ENCODE data around the gene FBXL17.

Gene FBXL17

GRCh38 chr5:108149369-108149768 lies 232.5 kb downstream of the FBXL17 start:
- DNase-seq (ENCODE audit: low read depth in 2 of 2) = no peak

GRCh38 chr5:108148715-108149139 lies 233.2 kb downstream of the FBXL17 start:
- DNase-seq (ENCODE audit: low read depth in 2 of 2) = no peak

GRCh38 chr5:108146222-108146621 lies 235.7 kb downstream of the FBXL17 start:
- DNase-seq (ENCODE audit: low read depth in 2 of 2) = no peak

- no peak for DNase-seq (ENCODE audit: low read depth in 2 of 2)
Measured at GRCh38 chr5:108145351-108145750, 236.5 kb downstream of the FBXL17 start.

GRCh38 chr5:108144332-108144731 lies 237.6 kb downstream of the FBXL17 start:
- DNase-seq (ENCODE audit: low read depth in 2 of 2) = no peak

- no peak for DNase-seq (ENCODE audit: low read depth in 2 of 2)
Measured at GRCh38 chr5:108143581-108143980, 238.3 kb downstream of the FBXL17 start.

- no peak for DNase-seq (ENCODE audit: low read depth in 2 of 2)
Measured at GRCh38 chr5:108141676-108142075, 240.2 kb downstream of the FBXL17 start.

- DNase-seq (ENCODE audit: low read depth in 2 of 2) = no peak
Measured at GRCh38 chr5:108136493-108136892, 245.4 kb downstream of the FBXL17 start.

GRCh38 chr5:108129129-108129528 lies 252.8 kb downstream of the FBXL17 start:
- DNase-seq (ENCODE audit: low read depth in 2 of 2) = no peak

GRCh38 chr5:108125771-108126511 lies 256.0 kb downstream of the FBXL17 start:
- no peak for DNase-seq (ENCODE audit: low read depth in 2 of 2)

- no peak for DNase-seq (ENCODE audit: low read depth in 2 of 2)
Measured at GRCh38 chr5:108124596-108124995, 257.3 kb downstream of the FBXL17 start.

GRCh38 chr5:108122702-108123101 lies 259.2 kb downstream of the FBXL17 start:
- DNase-seq (ENCODE audit: low read depth in 2 of 2) = no peak

GRCh38 chr5:108118813-108119514 lies 262.9 kb downstream of the FBXL17 start:
- DNase-seq (ENCODE audit: low read depth in 2 of 2) = no peak

- DNase-seq (ENCODE audit: low read depth in 2 of 2) = no peak
Measured at GRCh38 chr5:108115673-108116072, 266.2 kb downstream of the FBXL17 start.

GRCh38 chr5:108113950-108114349 lies 267.9 kb downstream of the FBXL17 start:
- no peak for DNase-seq (ENCODE audit: low read depth in 2 of 2)

- no peak for DNase-seq (ENCODE audit: low read depth in 2 of 2)
Measured at GRCh38 chr5:108111736-108112135, 270.2 kb downstream of the FBXL17 start.

GRCh38 chr5:108109059-108109458 lies 272.8 kb downstream of the FBXL17 start:
- no peak for DNase-seq (ENCODE audit: low read depth in 2 of 2)

- DNase-seq (ENCODE audit: low read depth in 2 of 2) = no peak
Measured at GRCh38 chr5:108104448-108104847, 277.4 kb downstream of the FBXL17 start.

- no peak for DNase-seq (ENCODE audit: low read depth in 2 of 2)
Measured at GRCh38 chr5:108102463-108102862, 279.4 kb downstream of the FBXL17 start.

- DNase-seq (ENCODE audit: low read depth in 2 of 2) = no peak
Measured at GRCh38 chr5:108101821-108102220, 280.1 kb downstream of the FBXL17 start.

- no peak for DNase-seq (ENCODE audit: low read depth in 2 of 2)
Measured at GRCh38 chr5:108101130-108101529, 280.8 kb downstream of the FBXL17 start.

GRCh38 chr5:108094800-108095199 lies 287.1 kb downstream of the FBXL17 start:
- DNase-seq (ENCODE audit: low read depth in 2 of 2) = no peak

GRCh38 chr5:108093186-108093585 lies 288.7 kb downstream of the FBXL17 start:
- DNase-seq (ENCODE audit: low read depth in 2 of 2) = no peak
